ENCODE results near the gene ALG2.

ALG2 gene

DNA sequence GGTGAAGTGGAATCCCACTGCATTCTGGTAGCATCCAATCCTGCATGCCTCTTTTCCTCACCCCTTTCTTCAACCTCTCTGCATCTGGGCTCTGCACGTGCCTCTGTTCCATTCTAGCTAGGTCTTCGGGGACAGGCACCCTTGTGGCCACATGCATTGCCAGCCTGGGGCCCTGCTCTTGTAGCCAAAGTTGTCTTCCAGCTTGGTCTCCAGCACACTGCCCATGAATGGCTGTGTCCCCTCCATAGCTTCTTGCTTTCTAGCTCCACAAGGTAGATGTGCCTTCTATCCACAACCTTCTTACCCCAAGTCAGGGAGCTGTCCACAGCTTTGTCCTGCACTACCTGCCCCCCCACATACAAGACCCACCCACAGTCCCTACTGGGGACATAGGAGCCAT is 32.6 kb downstream of the ALG2 start:
- FAIRE-seq: no peak
- no peak for DNase-seq (ENCODE audit: insufficient read length, low spot score)

DNA sequence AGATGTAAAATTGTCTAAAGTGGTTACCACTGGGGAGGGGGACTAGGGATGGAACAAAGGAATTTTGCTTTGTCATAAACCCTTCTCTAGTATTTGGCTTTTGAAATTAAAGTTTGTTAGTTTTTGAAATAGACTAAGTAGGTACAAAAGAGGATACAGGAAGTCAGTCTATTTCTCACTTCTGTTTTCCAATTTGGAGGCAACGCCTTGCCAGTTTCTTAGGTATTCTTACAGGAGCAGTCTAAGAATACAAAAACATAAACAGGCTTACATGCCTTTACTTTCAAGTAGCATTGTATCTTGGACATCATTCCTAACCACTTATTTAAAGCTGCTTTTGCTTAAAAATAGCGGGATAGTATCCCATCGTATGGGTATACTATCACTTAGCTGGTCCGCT is 34.4 kb downstream of the ALG2 start:
- DNase-seq (ENCODE audit: insufficient read length, low spot score): no peak
- peak; percentile 69 for FAIRE-seq
- no peak for TF ChIP-seq TAF1 (IDR thresholded peaks at IDR 0.05; ENCODE audit: low read depth, low read length)
- TF ChIP-seq POU2F2 (IDR thresholded peaks at IDR 0.05; ENCODE audit: low read depth, low read length): no peak
- peak; percentile 88 for TF ChIP-seq SPI1 (IDR thresholded peaks at IDR 0.05; ENCODE audit: low read depth, low read length)
- TF ChIP-seq POLR2A (IDR thresholded peaks at IDR 0.05; ENCODE audit: low read depth, low read length): no peak

More for the DNA sequence above, 32.6 kb downstream of the ALG2 start:
- TF ChIP-seq POLR2A (IDR thresholded peaks at IDR 0.05; ENCODE audit: low read depth, low read length): no peak
- TF ChIP-seq SPI1 (IDR thresholded peaks at IDR 0.05; ENCODE audit: low read depth, low read length): no peak
- TF ChIP-seq POLR2AphosphoS5 (IDR thresholded peaks at IDR 0.05; ENCODE audit: low read depth, low read length): no peak
- no peak for TF ChIP-seq POU2F2 (IDR thresholded peaks at IDR 0.05; ENCODE audit: low read depth, low read length)
- no peak for TF ChIP-seq TAF1 (IDR thresholded peaks at IDR 0.05; ENCODE audit: low read depth, low read length)

DNA sequence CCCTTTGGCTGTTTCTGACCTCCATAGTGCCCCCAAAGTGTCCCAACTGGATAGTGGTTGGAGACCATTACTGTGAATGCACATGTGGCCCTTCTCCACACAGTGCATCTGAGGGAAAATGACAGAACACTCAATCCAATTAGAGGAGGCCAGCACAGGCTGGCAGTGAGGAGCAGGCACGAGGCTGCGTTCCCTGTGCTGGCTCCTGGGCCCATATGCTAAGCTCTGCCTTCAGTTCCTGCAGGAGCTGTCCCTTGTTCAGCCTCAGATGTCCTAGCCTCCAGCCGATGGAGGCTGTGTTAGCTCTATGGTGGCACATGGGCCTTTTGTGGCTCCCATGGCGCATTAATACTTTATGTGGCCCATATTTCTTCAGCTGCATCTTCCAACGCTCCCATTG is 35.8 kb downstream of the ALG2 start:
- FAIRE-seq (peak; percentile 23), DNase-seq (ENCODE audit: insufficient read length, low spot score) (no peak)
- no peak for TF ChIP-seq TAF1 (IDR thresholded peaks at IDR 0.05; ENCODE audit: low read depth, low read length)
- TF ChIP-seq POLR2A (IDR thresholded peaks at IDR 0.05; ENCODE audit: low read depth, low read length): no peak
- no peak for TF ChIP-seq POU2F2 (IDR thresholded peaks at IDR 0.05; ENCODE audit: low read depth, low read length)
- TF ChIP-seq SPI1 (IDR thresholded peaks at IDR 0.05; ENCODE audit: low read depth, low read length): no peak

DNA sequence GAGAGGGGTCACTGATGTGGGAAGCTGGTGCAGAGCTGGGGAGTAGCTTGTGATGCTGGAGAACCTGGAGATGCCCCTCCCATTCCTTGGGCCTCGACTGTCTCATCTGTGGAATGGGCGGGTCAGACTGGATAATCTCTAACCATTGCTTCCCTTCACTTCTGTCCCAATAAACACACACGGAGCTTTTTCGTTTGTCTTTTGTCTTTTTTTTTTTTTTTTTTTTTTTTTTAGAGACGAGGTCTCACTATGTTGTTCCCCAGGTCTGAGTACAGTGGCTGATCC is 36.5 kb downstream of the ALG2 start:
- FAIRE-seq: no peak
- DNase-seq (ENCODE audit: insufficient read length, low spot score): no peak
- no peak for TF ChIP-seq POU2F2 (IDR thresholded peaks at IDR 0.05; ENCODE audit: low read depth, low read length)

DNA sequence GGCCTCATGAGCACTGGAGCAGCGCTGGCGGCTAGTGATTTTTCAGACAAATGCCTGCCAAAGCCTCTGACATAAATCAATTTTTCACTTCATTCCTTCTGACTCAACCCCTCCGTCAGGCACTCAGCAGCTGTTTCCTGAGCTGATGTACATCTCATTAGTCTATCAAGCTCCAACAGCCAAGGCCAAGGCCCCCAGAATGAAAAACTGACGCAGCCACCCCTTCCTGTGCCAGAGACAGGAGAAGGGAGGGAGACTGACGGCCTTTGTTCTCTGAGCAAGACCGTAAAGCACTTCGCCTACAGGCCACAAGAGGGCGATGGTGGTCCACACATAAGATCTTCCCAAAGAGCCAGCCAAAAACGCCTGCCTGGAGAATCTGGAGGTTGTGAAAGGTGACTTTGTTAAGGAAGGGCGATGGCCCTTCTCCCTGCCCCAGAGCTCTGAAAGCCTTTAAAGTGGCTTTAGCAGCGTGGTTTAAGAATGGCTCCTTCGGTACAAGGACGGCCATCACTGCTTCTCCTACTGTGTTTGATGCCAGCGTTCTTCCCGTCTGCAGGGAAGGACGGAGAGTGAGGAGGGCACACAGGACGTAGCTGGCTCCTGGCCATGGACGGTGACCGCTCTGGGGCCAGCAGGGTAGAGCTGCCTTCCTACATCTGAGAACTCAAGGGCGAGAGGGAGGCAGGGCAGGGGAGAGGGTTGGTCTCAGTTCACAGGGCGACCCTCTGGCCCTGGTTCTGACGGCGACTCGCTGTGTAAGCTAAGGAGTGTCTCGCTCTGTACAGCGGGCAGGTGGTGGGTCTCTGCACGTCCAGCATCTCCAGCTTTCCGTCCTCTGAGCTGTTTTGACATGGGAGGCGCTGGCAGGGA is 37.0 kb downstream of the ALG2 start:
- FAIRE-seq (peak; percentile 83), DNase-seq (ENCODE audit: insufficient read length, low spot score) (no peak)
- TF ChIP-seq PAX5 (IDR thresholded peaks at IDR 0.05; ENCODE audit: insufficient read depth, low read length, severe bottlenecking) (peak; percentile 21), POLR2A (IDR thresholded peaks at IDR 0.05; ENCODE audit: low read depth, low read length) (no peak), SPI1 (IDR thresholded peaks at IDR 0.05; ENCODE audit: low read depth, low read length) (no peak)

DNA sequence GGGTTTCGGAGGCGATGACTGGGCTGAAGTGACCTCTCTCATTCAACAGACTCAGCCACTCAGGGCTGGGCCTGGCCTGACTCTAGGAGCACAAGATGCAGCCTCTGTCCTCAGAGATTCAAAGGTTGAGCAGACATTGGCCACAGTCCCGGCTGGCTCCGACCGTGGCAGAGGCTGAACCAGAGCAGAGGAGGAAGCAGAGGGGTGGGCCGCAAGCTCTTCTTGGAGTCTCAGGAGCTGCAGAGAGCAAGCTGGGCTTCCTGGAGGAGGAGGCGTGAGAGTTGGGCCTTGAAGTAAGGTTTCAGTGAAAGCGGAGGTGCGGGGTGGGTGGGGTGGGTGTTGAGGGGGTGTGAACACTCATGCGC is 37.6 kb downstream of the ALG2 start:
- peak; percentile 9 for FAIRE-seq
- no peak for TF ChIP-seq PAX5 (IDR thresholded peaks at IDR 0.05; ENCODE audit: insufficient read depth, low read length, severe bottlenecking)
- TF ChIP-seq POLR2A (IDR thresholded peaks at IDR 0.05; ENCODE audit: low read depth, low read length): no peak
- no peak for TF ChIP-seq POU2F2 (IDR thresholded peaks at IDR 0.05; ENCODE audit: low read depth, low read length)
- no peak for TF ChIP-seq POLR2AphosphoS5 (IDR thresholded peaks at IDR 0.05; ENCODE audit: low read depth, low read length)
- no peak for TF ChIP-seq SPI1 (IDR thresholded peaks at IDR 0.05; ENCODE audit: low read depth, low read length)
- TF ChIP-seq TAF1 (IDR thresholded peaks at IDR 0.05; ENCODE audit: low read depth, low read length): no peak
- DNase-seq (ENCODE audit: insufficient read length, low spot score): no peak

DNA sequence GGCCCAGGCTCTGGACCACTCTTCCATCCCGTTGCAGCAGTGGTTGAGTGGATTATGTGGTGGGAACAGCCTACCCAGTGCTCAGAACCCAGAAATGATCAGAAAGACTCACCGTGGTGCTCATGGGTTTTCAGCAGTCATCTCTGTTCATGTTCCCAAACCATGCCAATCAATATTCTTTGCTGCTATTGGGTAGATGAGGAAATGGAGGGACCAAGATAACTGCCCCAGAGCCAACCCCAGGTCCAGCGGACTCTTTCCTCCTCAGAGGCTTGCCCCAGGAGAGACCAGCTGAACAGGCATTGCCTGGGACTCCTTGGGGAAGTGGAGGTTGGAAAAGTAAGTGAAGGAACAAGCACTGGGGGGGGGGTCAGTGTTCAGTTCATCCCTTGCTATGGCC is 38.1 kb downstream of the ALG2 start:
- no peak for DNase-seq (ENCODE audit: insufficient read length, low spot score)
- FAIRE-seq: no peak
- TF ChIP-seq POLR2AphosphoS5 (IDR thresholded peaks at IDR 0.05; ENCODE audit: low read depth, low read length) (no peak), POU2F2 (IDR thresholded peaks at IDR 0.05; ENCODE audit: low read depth, low read length) (no peak), SPI1 (IDR thresholded peaks at IDR 0.05; ENCODE audit: low read depth, low read length) (no peak), PAX5 (IDR thresholded peaks at IDR 0.05; ENCODE audit: insufficient read depth, low read length, severe bottlenecking) (no peak), POLR2A (IDR thresholded peaks at IDR 0.05; ENCODE audit: low read depth, low read length) (no peak), TAF1 (IDR thresholded peaks at IDR 0.05; ENCODE audit: low read depth, low read length) (no peak)

DNA sequence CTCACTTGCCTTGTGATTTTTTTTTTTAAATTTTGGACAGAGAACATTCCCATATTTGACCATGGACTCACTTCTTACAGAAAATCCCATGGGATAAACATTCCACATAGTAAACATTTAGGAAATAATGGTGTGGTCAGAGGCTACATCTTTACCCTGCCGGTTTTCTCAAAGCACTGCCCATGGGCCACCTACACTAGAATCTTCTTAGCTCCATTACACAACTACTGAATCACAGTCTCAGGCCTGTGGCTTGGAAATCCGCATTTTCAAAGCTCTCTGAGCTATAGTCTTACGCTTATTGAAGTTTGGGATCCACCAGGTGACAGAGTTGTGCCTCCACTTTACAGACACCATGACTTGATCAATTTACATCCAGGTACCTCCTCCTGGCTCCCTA is 39.4 kb downstream of the ALG2 start:
- FAIRE-seq (no peak), DNase-seq (ENCODE audit: insufficient read length, low spot score) (no peak)
- TF ChIP-seq POLR2AphosphoS5 (IDR thresholded peaks at IDR 0.05; ENCODE audit: low read depth, low read length): no peak
- TF ChIP-seq PAX5 (IDR thresholded peaks at IDR 0.05; ENCODE audit: insufficient read depth, low read length, severe bottlenecking): no peak
- no peak for TF ChIP-seq POLR2A (IDR thresholded peaks at IDR 0.05; ENCODE audit: low read depth, low read length)
- TF ChIP-seq TAF1 (IDR thresholded peaks at IDR 0.05; ENCODE audit: low read depth, low read length): no peak
- no peak for TF ChIP-seq POU2F2 (IDR thresholded peaks at IDR 0.05; ENCODE audit: low read depth, low read length)
- no peak for TF ChIP-seq SPI1 (IDR thresholded peaks at IDR 0.05; ENCODE audit: low read depth, low read length)

DNA sequence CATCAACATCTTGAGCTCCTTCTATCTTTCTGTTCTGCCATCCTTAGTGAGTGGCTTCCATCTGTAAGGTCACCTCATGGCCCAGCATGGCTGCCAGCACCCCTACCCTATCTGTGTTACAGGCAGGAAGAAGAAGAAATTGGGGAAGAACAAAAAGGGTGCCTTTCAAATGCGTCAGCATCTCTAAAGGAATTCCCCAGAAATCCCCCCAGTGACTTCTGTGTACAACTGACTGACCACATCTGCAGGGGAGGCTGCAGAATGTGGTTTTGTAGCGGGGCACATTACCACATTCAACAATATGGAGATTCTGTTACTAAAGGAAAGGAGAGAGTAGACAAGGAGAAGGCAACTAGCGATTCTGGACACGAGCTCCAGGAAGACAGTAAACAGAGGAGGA is 40.1 kb downstream of the ALG2 start:
- DNase-seq (ENCODE audit: insufficient read length, low spot score): no peak
- FAIRE-seq: peak; percentile 79
- TF ChIP-seq POU2F2 (IDR thresholded peaks at IDR 0.05; ENCODE audit: low read depth, low read length): peak; percentile 90
- TF ChIP-seq PAX5 (IDR thresholded peaks at IDR 0.05; ENCODE audit: insufficient read depth, low read length, severe bottlenecking): no peak
- TF ChIP-seq POLR2AphosphoS5 (IDR thresholded peaks at IDR 0.05; ENCODE audit: low read depth, low read length): no peak; the same call in 1 of the 2 replicates
- peak; percentile 56; the same call in 1 of the 2 replicates for TF ChIP-seq TAF1 (IDR thresholded peaks at IDR 0.05; ENCODE audit: low read depth, low read length)
- peak; percentile 56; the same call in 1 of the 2 replicates for TF ChIP-seq POLR2A (IDR thresholded peaks at IDR 0.05; ENCODE audit: low read depth, low read length)
- peak; percentile 59 for TF ChIP-seq SPI1 (IDR thresholded peaks at IDR 0.05; ENCODE audit: low read depth, low read length)

DNA sequence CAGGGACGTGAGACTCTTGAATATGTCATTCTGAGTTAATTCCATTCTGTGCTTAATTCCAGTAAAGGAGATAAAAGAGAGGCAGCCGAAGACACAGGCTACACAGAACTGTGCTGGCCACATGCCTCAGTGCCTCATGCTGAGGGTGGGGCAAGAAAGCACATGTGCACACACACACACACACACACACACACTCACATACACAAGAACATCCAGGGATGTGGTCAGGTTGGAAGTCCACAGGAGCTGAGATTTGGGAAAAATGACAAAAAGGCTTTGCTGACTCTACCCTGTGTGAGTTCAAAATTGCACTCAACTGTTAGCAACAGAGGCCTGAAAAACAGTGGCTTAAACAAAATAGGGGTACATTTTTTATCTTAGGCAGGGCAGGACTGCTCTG is 40.5 kb downstream of the ALG2 start:
- no peak for DNase-seq (ENCODE audit: insufficient read length, low spot score)
- FAIRE-seq: peak; percentile 54
- TF ChIP-seq POLR2A (IDR thresholded peaks at IDR 0.05; ENCODE audit: low read depth, low read length) (no peak), SPI1 (IDR thresholded peaks at IDR 0.05; ENCODE audit: low read depth, low read length) (no peak), PAX5 (IDR thresholded peaks at IDR 0.05; ENCODE audit: insufficient read depth, low read length, severe bottlenecking) (no peak)
